ENCODE data around the gene SMYD3.

SMYD3 gene

DNA sequence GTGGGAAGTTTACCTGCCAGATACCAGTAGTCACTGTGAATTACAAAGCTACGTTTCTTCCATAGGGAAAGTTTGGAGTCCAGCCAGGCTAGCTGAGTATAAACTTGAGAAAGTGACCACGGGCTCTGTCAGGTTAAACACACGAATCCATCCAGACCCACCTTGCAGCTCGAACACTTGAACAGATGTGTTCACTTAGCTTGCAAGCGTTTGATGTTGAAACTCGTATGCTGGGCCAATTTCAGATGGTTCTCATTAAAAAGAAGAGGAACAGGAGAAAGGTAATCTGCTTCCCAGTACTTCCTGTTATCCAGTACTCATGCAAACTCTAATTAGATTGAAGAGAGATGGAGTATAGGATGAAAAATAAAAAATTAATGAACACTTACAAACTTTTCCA is 636.4 kb downstream of the SMYD3 start:
- no peaks in the 10 kb centered on the region for H3K9me3 ChIP-seq (ENCODE audit: insufficient read depth, low read depth, low read length)
- H3K4me2 ChIP-seq (ENCODE audit: low read depth, low read length, poor library complexity, severe bottlenecking): no peak overlapping the region
- no peak overlapping the region for H3K9ac ChIP-seq (ENCODE audit: low read depth, low read length, poor library complexity, severe bottlenecking)
- no peak overlapping the region for H3K4me3 ChIP-seq (ENCODE audit: low read length, poor library complexity, severe bottlenecking)
- no peaks in the 10 kb centered on the region for H3K79me2 ChIP-seq (ENCODE audit: insufficient read depth, low read length)
- H4K20me1 ChIP-seq (ENCODE audit: insufficient read depth, low read length, poor library complexity, severe bottlenecking): no peaks in the 10 kb centered on the region
- no peak for TF ChIP-seq EZH2phosphoT487 (IDR thresholded peaks at IDR 0.05; ENCODE audit: borderline replicate concordance)
- no peak for TF ChIP-seq CTCF (conservative IDR thresholded peaks at IDR 0.05; ENCODE audit: low read length)
- no peaks in the 10 kb centered on the region for H3K27me3 ChIP-seq (ENCODE audit: insufficient read depth, low read length, poor library complexity, severe bottlenecking)
- no peaks in the 10 kb centered on the region for H3K9me2 ChIP-seq (replicated peaks; ENCODE audit: low read depth, low read length)
- H2AFZ ChIP-seq (ENCODE audit: low read length): no peak overlapping the region
- no peaks in the 10 kb centered on the region for H3F3A ChIP-seq (ENCODE audit: low read depth)
- no peaks in the 10 kb centered on the region for H3K4me1 ChIP-seq (ENCODE audit: insufficient read depth, low read length, poor library complexity, severe bottlenecking)
- H3K36me3 ChIP-seq (ENCODE audit: insufficient read depth, low read length): no peaks in the 10 kb centered on the region; the same call in 1 of the 2 replicates

DNA sequence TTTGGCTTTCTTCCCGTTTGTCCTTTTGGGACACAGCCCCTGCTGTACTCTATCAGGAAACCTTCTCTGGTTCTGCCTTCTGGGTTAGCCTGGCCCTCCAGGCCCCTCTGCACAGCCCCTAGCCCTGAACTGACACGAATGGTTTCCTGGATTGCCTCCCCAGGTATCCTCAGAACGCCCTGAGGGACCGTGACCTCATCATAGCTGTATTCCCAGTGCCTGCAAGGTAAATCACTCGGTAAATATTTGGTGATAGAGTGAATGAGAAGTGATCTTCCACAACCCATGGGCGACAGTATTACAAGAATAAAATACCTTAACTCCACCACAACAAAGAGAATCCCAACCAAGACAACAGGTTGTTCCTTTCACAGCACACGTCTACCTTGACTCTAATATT is 637.2 kb downstream of the SMYD3 start:
- Histone ChIP-seq H4K20me1 (ENCODE audit: insufficient read depth, low read length, poor library complexity, severe bottlenecking) (no peaks in the 10 kb centered on the region), H3K79me2 (ENCODE audit: insufficient read depth, low read length) (no peaks in the 10 kb centered on the region), H3K36me3 (ENCODE audit: insufficient read depth, low read length) (no peaks in the 10 kb centered on the region; the same call in 1 of the 2 replicates), H3K4me3 (ENCODE audit: low read length, poor library complexity, severe bottlenecking) (no peak overlapping the region), H3K9me2 (replicated peaks; ENCODE audit: low read depth, low read length) (no peaks in the 10 kb centered on the region), H2AFZ (ENCODE audit: low read length) (no peak overlapping the region), H3K4me2 (ENCODE audit: low read depth, low read length, poor library complexity, severe bottlenecking) (no peak overlapping the region), H3K27me3 (ENCODE audit: insufficient read depth, low read length, poor library complexity, severe bottlenecking) (no peaks in the 10 kb centered on the region), H3F3A (ENCODE audit: low read depth) (no peaks in the 10 kb centered on the region), H3K9me3 (ENCODE audit: insufficient read depth, low read depth, low read length) (no peaks in the 10 kb centered on the region), H3K4me1 (ENCODE audit: insufficient read depth, low read length, poor library complexity, severe bottlenecking) (no peaks in the 10 kb centered on the region), H3K9ac (ENCODE audit: low read depth, low read length, poor library complexity, severe bottlenecking) (no peak overlapping the region)
- TF ChIP-seq EZH2phosphoT487 (IDR thresholded peaks at IDR 0.05; ENCODE audit: borderline replicate concordance): no peak
- TF ChIP-seq CTCF (conservative IDR thresholded peaks at IDR 0.05; ENCODE audit: low read length): no peak

DNA sequence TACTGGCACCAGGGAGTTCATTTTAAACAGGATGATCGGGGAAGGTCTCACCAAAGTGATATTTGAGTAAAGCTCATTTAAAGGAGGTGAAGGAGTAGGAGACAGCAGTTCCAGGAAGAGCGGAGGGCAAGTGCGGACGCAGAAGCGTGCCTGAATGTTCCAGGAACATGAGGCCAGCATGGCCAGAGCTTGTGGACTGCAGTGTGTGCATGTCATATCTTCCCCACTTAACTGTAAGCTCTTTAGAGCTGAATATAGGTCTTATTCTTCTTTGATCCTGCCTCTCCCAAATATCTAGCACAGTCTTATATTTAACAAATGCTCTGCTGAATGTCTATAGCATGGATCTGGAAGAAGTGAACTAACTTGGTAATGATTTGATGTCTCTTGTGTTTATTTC is 639.3 kb downstream of the SMYD3 start:
- TF ChIP-seq CTCF (conservative IDR thresholded peaks at IDR 0.05; ENCODE audit: low read length) (no peak), EZH2phosphoT487 (IDR thresholded peaks at IDR 0.05; ENCODE audit: borderline replicate concordance) (no peak)
- no peaks in the 10 kb centered on the region for H4K20me1 ChIP-seq (ENCODE audit: insufficient read depth, low read length, poor library complexity, severe bottlenecking)
- no peaks in the 10 kb centered on the region for H3F3A ChIP-seq (ENCODE audit: low read depth)
- H3K9me2 ChIP-seq (replicated peaks; ENCODE audit: low read depth, low read length): no peaks in the 10 kb centered on the region
- no peak overlapping the region for H3K9ac ChIP-seq (ENCODE audit: low read depth, low read length, poor library complexity, severe bottlenecking)
- no peaks in the 10 kb centered on the region for H3K4me1 ChIP-seq (ENCODE audit: insufficient read depth, low read length, poor library complexity, severe bottlenecking)
- H3K4me3 ChIP-seq (ENCODE audit: low read length, poor library complexity, severe bottlenecking): no peak overlapping the region
- no peaks in the 10 kb centered on the region for H3K27me3 ChIP-seq (ENCODE audit: insufficient read depth, low read length, poor library complexity, severe bottlenecking)
- H3K36me3 ChIP-seq (ENCODE audit: insufficient read depth, low read length): peaks cover 12% of the 10 kb centered on the region; the same call in 1 of the 2 replicates
- no peak overlapping the region for H2AFZ ChIP-seq (ENCODE audit: low read length)
- no peaks in the 10 kb centered on the region for H3K9me3 ChIP-seq (ENCODE audit: insufficient read depth, low read depth, low read length)
- H3K4me2 ChIP-seq (ENCODE audit: low read depth, low read length, poor library complexity, severe bottlenecking): no peak overlapping the region
- H3K79me2 ChIP-seq (ENCODE audit: insufficient read depth, low read length): no peaks in the 10 kb centered on the region

Measured in Loucy (cell line).